Peyer's patch (tissue), 4 donors: Measurements from ENCODE around the gene MAGIX.

Experiments
- CTCF ChIP-seq, 6 experiments: fragments of 450-650 bp in 4 of 6; fragments of 200-600 bp in 2 of 6; sonication (generic) in 1 of 6; IDR thresholded peaks; one replicate each; pipeline ENCODE4 v1.5.1; 2017 to 2019; ENCODE audit warnings: antibody characterized with exemption in 6 of 6, mild to moderate bottlenecking in 3 of 6, moderate library complexity in 1 of 6
- POLR2A ChIP-seq, 2 donors: fragments of 450-650 bp; IDR thresholded peaks; one replicate each; pipeline ENCODE4 v1.5.1; 2017; ENCODE audit warnings: antibody characterized with exemption in 2 of 2, mild to moderate bottlenecking in 2 of 2, moderate library complexity in 2 of 2

GRCh38 chrX:49210406-49210805 lies 47.8 kb downstream of the MAGIX start:
- no peak for TF ChIP-seq CTCF (IDR thresholded peaks at IDR 0.05)
- TF ChIP-seq POLR2A (IDR thresholded peaks at IDR 0.05): no peak
